ENCODE results near the gene BBC3. TPM values are rescaled to one million over a fixed set of nuclear protein-coding genes. Genes with fewer than 3 reads are reported as not detected.
A peak's percentile ranks its signal among the peaks of the same experiment; 100 is the strongest.

The BBC3 gene
- total RNA-seq, 1 experiment from 2014 or later = 2.7 TPM

GRCh38 chr19:47195434-47195833 is 35.6 kb downstream of the BBC3 start:
- Histone ChIP-seq H3K4me3 (ENCODE audit: low read depth, low read length, poor library complexity, severe bottlenecking) (no peak overlapping the region), H3K36me3 (ENCODE audit: insufficient read depth, low read length, poor library complexity, severe bottlenecking) (peaks cover 35% of the 10 kb centered on the region), H3K27ac (ENCODE audit: low read depth, low read length, poor library complexity, severe bottlenecking) (no peak overlapping the region), H3K9me3 (ENCODE audit: low read depth, low read length, poor library complexity, severe bottlenecking) (no peaks in the 10 kb centered on the region), H3K27me3 (replicated peaks; ENCODE audit: insufficient read depth, low read depth, low read length, poor library complexity) (no peaks in the 10 kb centered on the region), H3K4me1 (ENCODE audit: insufficient read depth, low read length, poor library complexity, severe bottlenecking) (no peaks in the 10 kb centered on the region)
- no TSS peak for BruUV-seq (replicated peaks)
- TF ChIP-seq EZH2 (IDR thresholded peaks at IDR 0.05; ENCODE audit: borderline replicate concordance, low read depth, low read length, poor library complexity, severe bottlenecking) = no peak
- TF ChIP-seq CTCF (conservative IDR thresholded peaks at IDR 0.05; ENCODE audit: low read depth, low read length) = no peak
- ChIA-PET CTCF (no interaction called here), POLR2A (ENCODE audit: low non-redundant PET) (no interaction called here)
- intact Hi-C loops (cut with micrococcal nuclease; ENCODE audit: unreplicated experiment) = no loop called here
- no peak for DNase-seq (ENCODE audit: low spot score)

- Histone ChIP-seq H3K9me3 (ENCODE audit: low read depth, low read length, poor library complexity, severe bottlenecking) (no peaks in the 10 kb centered on the region), H3K4me1 (ENCODE audit: insufficient read depth, low read length, poor library complexity, severe bottlenecking) (no peaks in the 10 kb centered on the region), H3K27me3 (replicated peaks; ENCODE audit: insufficient read depth, low read depth, low read length, poor library complexity) (no peaks in the 10 kb centered on the region), H3K27ac (ENCODE audit: low read depth, low read length, poor library complexity, severe bottlenecking) (no peak overlapping the region), H3K4me3 (ENCODE audit: low read depth, low read length, poor library complexity, severe bottlenecking) (no peak overlapping the region), H3K36me3 (ENCODE audit: insufficient read depth, low read length, poor library complexity, severe bottlenecking) (peaks cover 42% of the 10 kb centered on the region)
- no peak for DNase-seq (ENCODE audit: low spot score)
- ChIA-PET CTCF (no interaction called here), POLR2A (ENCODE audit: low non-redundant PET) (interaction anchor here (0.6 kb wide), 1 partner anchor 29 kb away, joined by 7 read pairs; no protein-coding TSS in a partner anchor)
- TF ChIP-seq EZH2 (IDR thresholded peaks at IDR 0.05; ENCODE audit: borderline replicate concordance, low read depth, low read length, poor library complexity, severe bottlenecking) (no peak), CTCF (conservative IDR thresholded peaks at IDR 0.05; ENCODE audit: low read depth, low read length) (no peak)
- no TSS peak for BruUV-seq (replicated peaks)
- intact Hi-C loops (cut with micrococcal nuclease; ENCODE audit: unreplicated experiment) = no loop called here
Observed at GRCh38 chr19:47190167-47190727, 40.8 kb downstream of the BBC3 start.

- CTCF ChIA-PET = no interaction called here
- intact Hi-C loops (cut with micrococcal nuclease; ENCODE audit: unreplicated experiment) = no loop called here
- peak overlapping the region; percentile 37 for H3K27ac ChIP-seq (ENCODE audit: low read depth, low read length, poor library complexity, severe bottlenecking)
Observed at GRCh38 chr19:47188507-47189033, 42.4 kb downstream of the BBC3 start.

More at GRCh38 chr19:47188507-47189033, 42.4 kb downstream of the BBC3 start:
- BruUV-seq (replicated peaks) = no TSS peak
- H3K9me3 ChIP-seq (ENCODE audit: low read depth, low read length, poor library complexity, severe bottlenecking) = no peaks in the 10 kb centered on the region
- no peak for DNase-seq (ENCODE audit: low spot score)
- no peak overlapping the region for H3K4me3 ChIP-seq (ENCODE audit: low read depth, low read length, poor library complexity, severe bottlenecking)
- TF ChIP-seq EZH2 (IDR thresholded peaks at IDR 0.05; ENCODE audit: borderline replicate concordance, low read depth, low read length, poor library complexity, severe bottlenecking) (no peak), CTCF (conservative IDR thresholded peaks at IDR 0.05; ENCODE audit: low read depth, low read length) (no peak)
- POLR2A ChIA-PET (ENCODE audit: low non-redundant PET) = no interaction called here
- peaks cover 37% of the 10 kb centered on the region for H3K36me3 ChIP-seq (ENCODE audit: insufficient read depth, low read length, poor library complexity, severe bottlenecking)
- no peaks in the 10 kb centered on the region for H3K27me3 ChIP-seq (replicated peaks; ENCODE audit: insufficient read depth, low read depth, low read length, poor library complexity)
- H3K4me1 ChIP-seq (ENCODE audit: insufficient read depth, low read length, poor library complexity, severe bottlenecking) = no peaks in the 10 kb centered on the region
